C4-2B (cell line): ENCODE measurements around the gene IDI1.

Experiments used
- H3K27ac ChIP-seq: fragments of 450-650 bp; 2 replicates; pipeline ENCODE4 v1.5.1; 2017
- ZFX ChIP-seq: fragments of 450-650 bp; IDR thresholded peaks from 2 replicates; pipeline ENCODE4 v1.6.1; 2017
- TF ChIP-seq, protein P1 (sequence below): fragments of 450-650 bp; conservative IDR thresholded peaks from 2 replicates; pipeline ENCODE4 v1.5.1; 2017; ENCODE audit warnings: mild to moderate bottlenecking

The IDI1 gene

GRCh38 chr10:1050554-1050953 is 1.6 kb upstream of the IDI1 start:
- TF ChIP-seq, protein P1, sequence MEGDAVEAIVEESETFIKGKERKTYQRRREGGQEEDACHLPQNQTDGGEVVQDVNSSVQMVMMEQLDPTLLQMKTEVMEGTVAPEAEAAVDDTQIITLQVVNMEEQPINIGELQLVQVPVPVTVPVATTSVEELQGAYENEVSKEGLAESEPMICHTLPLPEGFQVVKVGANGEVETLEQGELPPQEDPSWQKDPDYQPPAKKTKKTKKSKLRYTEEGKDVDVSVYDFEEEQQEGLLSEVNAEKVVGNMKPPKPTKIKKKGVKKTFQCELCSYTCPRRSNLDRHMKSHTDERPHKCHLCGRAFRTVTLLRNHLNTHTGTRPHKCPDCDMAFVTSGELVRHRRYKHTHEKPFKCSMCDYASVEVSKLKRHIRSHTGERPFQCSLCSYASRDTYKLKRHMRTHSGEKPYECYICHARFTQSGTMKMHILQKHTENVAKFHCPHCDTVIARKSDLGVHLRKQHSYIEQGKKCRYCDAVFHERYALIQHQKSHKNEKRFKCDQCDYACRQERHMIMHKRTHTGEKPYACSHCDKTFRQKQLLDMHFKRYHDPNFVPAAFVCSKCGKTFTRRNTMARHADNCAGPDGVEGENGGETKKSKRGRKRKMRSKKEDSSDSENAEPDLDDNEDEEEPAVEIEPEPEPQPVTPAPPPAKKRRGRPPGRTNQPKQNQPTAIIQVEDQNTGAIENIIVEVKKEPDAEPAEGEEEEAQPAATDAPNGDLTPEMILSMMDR = no peak; the same call in 1 of the 2 replicates
- no peak for TF ChIP-seq ZFX
- 0 out of 2 replicates have a peak overlapping the region, but pooled peaks have one; percentile 30 for H3K27ac ChIP-seq

- no peak for TF ChIP-seq ZFX
- TF ChIP-seq, protein P1 = no peak
- H3K27ac ChIP-seq = peak overlapping the region; percentile 88
Measured at GRCh38 chr10:1050145-1050544, 1.2 kb upstream of the IDI1 start.

GRCh38 chr10:1049425-1049958 is 573 bp upstream of the IDI1 start:
- H3K27ac ChIP-seq = peak overlapping the region; percentile 88
- no peak for TF ChIP-seq ZFX
- TF ChIP-seq, protein P1 = no peak

DNA sequence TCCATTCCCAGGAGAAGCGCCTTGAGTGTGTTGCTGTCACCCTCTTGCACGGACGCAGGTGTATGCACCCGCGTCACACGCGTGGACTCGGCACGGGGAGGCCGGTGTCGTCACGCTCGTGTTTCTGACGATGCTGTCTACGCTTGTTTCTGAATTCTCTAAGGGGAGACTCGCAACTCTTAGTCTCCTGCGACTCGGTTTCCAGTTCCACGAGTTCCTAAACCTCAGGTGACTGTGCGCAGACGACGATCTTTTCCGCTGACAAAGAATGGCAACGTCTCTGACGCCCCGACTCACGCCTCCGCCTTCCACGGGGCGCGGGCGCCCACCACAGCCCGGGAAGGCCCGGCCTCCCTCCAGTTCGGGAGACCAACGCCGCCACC is 579 bp downstream of the IDI1 start:
- TF ChIP-seq, protein P1 = no peak
- peak; percentile 67 for TF ChIP-seq ZFX
- peak overlapping the region; percentile 88 for H3K27ac ChIP-seq

DNA sequence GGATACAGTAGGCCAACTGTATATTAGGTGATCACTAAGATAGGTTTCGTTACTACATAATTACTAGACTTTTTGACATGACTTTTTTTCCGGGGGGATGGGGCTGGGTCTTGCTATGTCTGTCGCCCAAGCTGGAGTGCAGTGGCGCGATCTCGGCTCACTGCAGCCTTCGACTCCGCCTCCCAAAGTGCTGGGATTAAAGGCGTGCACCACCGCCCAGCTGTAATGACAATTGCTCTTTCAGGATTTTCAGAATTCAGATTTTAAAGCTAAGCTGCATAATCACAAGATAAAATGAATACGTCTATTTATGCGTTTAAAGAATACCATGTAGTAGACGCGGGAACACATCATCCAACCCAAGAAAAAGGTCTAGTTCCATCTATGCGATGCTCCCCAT is 982 bp downstream of the IDI1 start:
- TF ChIP-seq, protein P1 = no peak
- no peak for TF ChIP-seq ZFX
- H3K27ac ChIP-seq = peak overlapping the region; percentile 88

DNA sequence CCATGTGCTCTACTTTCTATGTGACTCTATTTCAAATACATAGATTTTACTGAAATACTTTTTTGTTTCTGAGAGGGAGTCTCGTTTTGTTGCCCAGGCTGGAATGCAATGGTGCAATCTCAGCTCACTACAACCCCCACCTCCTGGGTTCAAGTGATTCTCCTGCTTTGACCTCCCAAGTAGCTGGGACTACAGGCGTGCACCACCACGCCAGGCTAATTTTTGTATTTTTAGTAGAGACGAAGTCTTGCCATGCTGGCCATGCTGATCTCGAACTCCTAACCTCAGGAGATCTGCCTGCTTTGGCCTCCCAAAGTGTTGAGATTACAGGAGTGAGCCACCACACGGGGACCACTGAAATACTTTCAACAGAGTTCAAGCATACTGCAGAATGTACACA is 3.5 kb downstream of the IDI1 start:
- no peak overlapping the region for H3K27ac ChIP-seq
- TF ChIP-seq, protein P1 = no peak
- no peak for TF ChIP-seq ZFX

GRCh38 chr10:1044964-1045363 is 4.0 kb downstream of the IDI1 start:
- no peak overlapping the region for H3K27ac ChIP-seq

More at GRCh38 chr10:1044964-1045363, 4.0 kb downstream of the IDI1 start:
- TF ChIP-seq, protein P1 = no peak
- no peak for TF ChIP-seq ZFX
